Panc1 (cell line): ENCODE data around the gene PCDH15. TPM values are rescaled to one million over a fixed set of nuclear protein-coding genes. Genes with fewer than 3 reads are reported as not detected.

Experiments
- ATAC-seq: fragments of 200-7000 bp; cut with Tn5 transposase; 2 replicates; pipeline ENCODE4 v1.9.1; 2020; ENCODE audit warnings: mild to moderate bottlenecking, moderate library complexity
- BruUV-seq: library from RNA; stranded (reverse); fragments of 400-500 nt; replicated peaks from 2 replicates; lab custom pipeline; 2021; lab: Mats Ljungman, UMichigan
- CTCF ChIA-PET: fragments of 300-600 bp; sonication (Branson Sonifier 250); formaldehyde crosslinking; loops from one replicate; lab custom pipeline; 2022; ENCODE audit warnings: antibody characterized with exemption; lab: Charles Lee
- POLR2A ChIA-PET: fragments of 300-600 bp; sonication (Branson Sonifier 250); formaldehyde crosslinking; loops from one replicate; lab custom pipeline; 2022; ENCODE audit warnings: antibody characterized with exemption; lab: Charles Lee
- DNase-seq: peaks from one replicate; pipeline ENCODE4 v3.0.0-alpha.2; 2010; ENCODE audit warnings: low read depth, low spot score
- H3K27ac ChIP-seq: 2 replicates; pipeline ENCODE4 v1.5.1; 2011; ENCODE audit warnings: mild to moderate bottlenecking, low read length, inconsistent platforms
- H3K27me3 ChIP-seq: fragments of 200-500 bp; sonication (Bioruptor generic); 2 replicates; pipeline ENCODE4 v1.6.0; 2014; ENCODE audit warnings: low read length, inconsistent platforms; ENCODE audit not compliant: control insufficient read depth, insufficient read depth
- H3K36me3 ChIP-seq: fragments of 200-500 bp; sonication (Bioruptor generic); 2 replicates; pipeline ENCODE4 v1.5.1; 2014; ENCODE audit warnings: inconsistent platforms, mild to moderate bottlenecking, low read length, moderate library complexity; ENCODE audit not compliant: control insufficient read depth, insufficient read depth
- H3K4me1 ChIP-seq: 2 replicates; pipeline ENCODE4 v1.5.1; 2011; ENCODE audit warnings: inconsistent platforms, mild to moderate bottlenecking, low read length, moderate library complexity; ENCODE audit not compliant: control insufficient read depth, insufficient read depth
- H3K4me3 ChIP-seq, 2 experiments: 2 replicates each; pipeline ENCODE4 v1.5.1; 2011 to 2012; ENCODE audit warnings: low read depth in 2 of 2, low read length in 2 of 2, mild to moderate bottlenecking in 2 of 2, inconsistent platforms in 1 of 2, moderate library complexity in 1 of 2
- H3K9me3 ChIP-seq: fragments of 200-500 bp; sonication (Bioruptor generic); 2 replicates; pipeline ENCODE4 v1.5.1; 2014; ENCODE audit warnings: low read depth, mild to moderate bottlenecking, inconsistent platforms, low read length, moderate library complexity; ENCODE audit not compliant: control insufficient read depth, insufficient read depth
- POLR2AphosphoS5 ChIP-seq: IDR thresholded peaks from 2 replicates; pipeline ENCODE4 v1.6.1; 2012; ENCODE audit warnings: mild to moderate bottlenecking, low read depth, low read length, moderate library complexity
- SIN3A ChIP-seq: IDR thresholded peaks from 2 replicates; pipeline ENCODE4 v1.6.1; 2012; ENCODE audit warnings: low read depth, mild to moderate bottlenecking, low read length, moderate library complexity, borderline replicate concordance; ENCODE audit not compliant: insufficient read depth
- TCF7L2 ChIP-seq: IDR thresholded peaks from 2 replicates; pipeline ENCODE4 v1.6.1; 2011; ENCODE audit warnings: mild to moderate bottlenecking, low read depth, low read length, inconsistent platforms
- in situ Hi-C: cut with HindIII; loops from 2 replicates; pipeline ENCODE4 v1.10.0; 2016; ENCODE audit warnings: low sequenced_read_pairs, low pct_unique_long_range_greater_than_20kb
- intact Hi-C: fragments of 100-400 bp; cut with micrococcal nuclease; formaldehyde crosslinking; loops from one replicate; pipeline ENCODE4 v1.10.0; 2022; ENCODE audit not compliant: unreplicated experiment
- total RNA-seq: library from RNA; stranded (reverse); gene quantifications from one replicate; pipeline ENCODE4 v1.2.1, GENCODE V29; 2021; ENCODE audit not compliant: unreplicated experiment
- TF ChIP-seq, protein P1 (sequence below): fragments of 450-650 bp; IDR thresholded peaks from 2 replicates; pipeline ENCODE4 v1.5.1; 2017; ENCODE audit warnings: mild to moderate bottlenecking
- TF ChIP-seq, protein P2 (sequence below), 2 experiments: IDR thresholded peaks; 2 replicates each; pipeline ENCODE4 v1.6.1; 2011 to 2012; ENCODE audit warnings: low read depth in 2 of 2, control low read depth in 1 of 2, low read length in 1 of 2, mild to moderate bottlenecking in 1 of 2, moderate library complexity in 1 of 2; ENCODE audit not compliant: insufficient read depth in 1 of 2

The PCDH15 gene
- total RNA-seq, 1 experiment from 2014 or later = 0.18 TPM

DNA sequence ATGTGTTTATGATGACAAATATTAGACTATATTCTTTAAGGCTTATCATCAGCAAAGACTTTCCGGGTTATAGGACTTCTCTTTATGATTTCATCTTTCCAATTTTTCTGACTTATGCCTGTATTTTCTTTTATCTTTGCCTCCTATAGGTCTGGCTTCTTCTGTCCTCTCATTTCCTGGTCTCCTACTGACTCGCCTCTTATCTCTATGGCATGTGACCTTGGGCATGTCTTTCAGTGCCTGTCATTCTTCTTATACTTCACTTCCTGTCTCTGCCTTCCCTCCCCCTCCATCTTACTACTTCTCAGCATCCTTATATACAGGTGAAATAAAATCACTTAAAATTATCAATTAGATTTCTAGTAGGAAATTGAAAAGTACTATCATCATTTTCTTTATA lies 42.2 kb downstream of the PCDH15 start:
- no peaks in the 10 kb centered on the region for H3K36me3 ChIP-seq
- DNase-seq = no peak
- no peak overlapping the region for H3K4me3 ChIP-seq
- in situ Hi-C loops = no loop called here
- no peaks in the 10 kb centered on the region for H3K4me1 ChIP-seq
- H3K27me3 ChIP-seq = no peaks in the 10 kb centered on the region
- no peak overlapping the region for H3K27ac ChIP-seq
- no peaks in the 10 kb centered on the region; the same call in 1 of the 2 replicates for H3K9me3 ChIP-seq
- BruUV-seq = no TSS peak
- intact Hi-C loops = no loop called here
- CTCF ChIA-PET = no interaction called here
- ATAC-seq = no peak
- POLR2A ChIA-PET = no interaction called here
- TF ChIP-seq, protein P1, sequence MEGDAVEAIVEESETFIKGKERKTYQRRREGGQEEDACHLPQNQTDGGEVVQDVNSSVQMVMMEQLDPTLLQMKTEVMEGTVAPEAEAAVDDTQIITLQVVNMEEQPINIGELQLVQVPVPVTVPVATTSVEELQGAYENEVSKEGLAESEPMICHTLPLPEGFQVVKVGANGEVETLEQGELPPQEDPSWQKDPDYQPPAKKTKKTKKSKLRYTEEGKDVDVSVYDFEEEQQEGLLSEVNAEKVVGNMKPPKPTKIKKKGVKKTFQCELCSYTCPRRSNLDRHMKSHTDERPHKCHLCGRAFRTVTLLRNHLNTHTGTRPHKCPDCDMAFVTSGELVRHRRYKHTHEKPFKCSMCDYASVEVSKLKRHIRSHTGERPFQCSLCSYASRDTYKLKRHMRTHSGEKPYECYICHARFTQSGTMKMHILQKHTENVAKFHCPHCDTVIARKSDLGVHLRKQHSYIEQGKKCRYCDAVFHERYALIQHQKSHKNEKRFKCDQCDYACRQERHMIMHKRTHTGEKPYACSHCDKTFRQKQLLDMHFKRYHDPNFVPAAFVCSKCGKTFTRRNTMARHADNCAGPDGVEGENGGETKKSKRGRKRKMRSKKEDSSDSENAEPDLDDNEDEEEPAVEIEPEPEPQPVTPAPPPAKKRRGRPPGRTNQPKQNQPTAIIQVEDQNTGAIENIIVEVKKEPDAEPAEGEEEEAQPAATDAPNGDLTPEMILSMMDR = no peak

DNA sequence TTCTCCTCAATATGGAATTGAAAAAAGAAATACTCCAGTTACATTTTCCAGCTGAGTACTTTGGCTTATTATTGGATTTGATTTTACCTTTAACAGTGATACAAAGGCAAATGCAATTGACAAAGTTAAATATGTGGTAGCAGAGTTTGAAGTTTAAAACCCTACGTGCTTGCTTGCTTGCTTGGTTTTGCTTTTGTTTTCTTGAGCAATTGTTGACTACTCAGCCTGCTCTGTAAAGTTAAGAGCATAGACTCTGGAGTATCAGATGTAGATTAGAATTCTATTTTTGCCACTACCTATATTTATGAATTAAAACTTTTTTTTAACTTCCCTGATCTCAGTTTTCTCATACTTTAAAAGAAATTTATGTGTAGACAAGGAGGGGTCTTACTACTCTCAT lies 51.4 kb downstream of the PCDH15 start:
- Histone ChIP-seq H3K4me1 (no peaks in the 10 kb centered on the region), H3K27ac (no peak overlapping the region), H3K27me3 (no peaks in the 10 kb centered on the region), H3K4me3 (no peak overlapping the region), H3K36me3 (no peaks in the 10 kb centered on the region), H3K9me3 (no peaks in the 10 kb centered on the region)
- in situ Hi-C loops = no loop called here
- CTCF ChIA-PET = no interaction called here
- ATAC-seq (no peak), DNase-seq (no peak)
- BruUV-seq = no TSS peak
- TF ChIP-seq, protein P2, sequence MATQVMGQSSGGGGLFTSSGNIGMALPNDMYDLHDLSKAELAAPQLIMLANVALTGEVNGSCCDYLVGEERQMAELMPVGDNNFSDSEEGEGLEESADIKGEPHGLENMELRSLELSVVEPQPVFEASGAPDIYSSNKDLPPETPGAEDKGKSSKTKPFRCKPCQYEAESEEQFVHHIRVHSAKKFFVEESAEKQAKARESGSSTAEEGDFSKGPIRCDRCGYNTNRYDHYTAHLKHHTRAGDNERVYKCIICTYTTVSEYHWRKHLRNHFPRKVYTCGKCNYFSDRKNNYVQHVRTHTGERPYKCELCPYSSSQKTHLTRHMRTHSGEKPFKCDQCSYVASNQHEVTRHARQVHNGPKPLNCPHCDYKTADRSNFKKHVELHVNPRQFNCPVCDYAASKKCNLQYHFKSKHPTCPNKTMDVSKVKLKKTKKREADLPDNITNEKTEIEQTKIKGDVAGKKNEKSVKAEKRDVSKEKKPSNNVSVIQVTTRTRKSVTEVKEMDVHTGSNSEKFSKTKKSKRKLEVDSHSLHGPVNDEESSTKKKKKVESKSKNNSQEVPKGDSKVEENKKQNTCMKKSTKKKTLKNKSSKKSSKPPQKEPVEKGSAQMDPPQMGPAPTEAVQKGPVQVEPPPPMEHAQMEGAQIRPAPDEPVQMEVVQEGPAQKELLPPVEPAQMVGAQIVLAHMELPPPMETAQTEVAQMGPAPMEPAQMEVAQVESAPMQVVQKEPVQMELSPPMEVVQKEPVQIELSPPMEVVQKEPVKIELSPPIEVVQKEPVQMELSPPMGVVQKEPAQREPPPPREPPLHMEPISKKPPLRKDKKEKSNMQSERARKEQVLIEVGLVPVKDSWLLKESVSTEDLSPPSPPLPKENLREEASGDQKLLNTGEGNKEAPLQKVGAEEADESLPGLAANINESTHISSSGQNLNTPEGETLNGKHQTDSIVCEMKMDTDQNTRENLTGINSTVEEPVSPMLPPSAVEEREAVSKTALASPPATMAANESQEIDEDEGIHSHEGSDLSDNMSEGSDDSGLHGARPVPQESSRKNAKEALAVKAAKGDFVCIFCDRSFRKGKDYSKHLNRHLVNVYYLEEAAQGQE (IDR thresholded peaks at IDR 0.05; ENCODE audit: insufficient read depth in 1 of 2, low read depth in 2 of 2, low read length in 1 of 2) = no peak
- TF ChIP-seq TCF7L2 (no peak), SIN3A (no peak), POLR2AphosphoS5 (no peak)
- TF ChIP-seq, protein P1 = no peak
- POLR2A ChIA-PET = no interaction called here
- intact Hi-C loops = no loop called here
